ENCODE measurements around the gene MYO5B. TPM values are rescaled to one million over a fixed set of nuclear protein-coding genes. Genes with fewer than 3 reads are reported as not detected.

Gene MYO5B
- total and polyA plus RNA-seq, 2 experiments from 2014 or later, result 20.3 to 41.9 TPM

- Histone ChIP-seq H3K36me3 (replicated peaks; ENCODE audit: insufficient read depth, low read depth) (no peaks in the 10 kb centered on the region), H3K4me2 (no peak overlapping the region), H3K4me3 (no peak overlapping the region), H2AFZ (no peak overlapping the region), H4K20me1 (ENCODE audit: insufficient read depth, poor library complexity, severe bottlenecking) (no peaks in the 10 kb centered on the region), H3K4me1 (ENCODE audit: insufficient read depth) (peaks cover 23% of the 10 kb centered on the region), H3K27ac (no peak overlapping the region), H3K9me3 (ENCODE audit: low read depth) (no peaks in the 10 kb centered on the region), H3K79me2 (peaks cover 51% of the 10 kb centered on the region), H3K9me2 (replicated peaks; ENCODE audit: insufficient read depth) (no peaks in the 10 kb centered on the region), H3K27me3 (no peaks in the 10 kb centered on the region)
- TF ChIP-seq EZH2phosphoT487 (IDR thresholded peaks at IDR 0.05; ENCODE audit: low read depth, severe bottlenecking, unreplicated experiment) (no peak), EZH2 (IDR thresholded peaks at IDR 0.05; ENCODE audit: borderline replicate concordance) (no peak)
- TF ChIP-seq, protein P1, sequence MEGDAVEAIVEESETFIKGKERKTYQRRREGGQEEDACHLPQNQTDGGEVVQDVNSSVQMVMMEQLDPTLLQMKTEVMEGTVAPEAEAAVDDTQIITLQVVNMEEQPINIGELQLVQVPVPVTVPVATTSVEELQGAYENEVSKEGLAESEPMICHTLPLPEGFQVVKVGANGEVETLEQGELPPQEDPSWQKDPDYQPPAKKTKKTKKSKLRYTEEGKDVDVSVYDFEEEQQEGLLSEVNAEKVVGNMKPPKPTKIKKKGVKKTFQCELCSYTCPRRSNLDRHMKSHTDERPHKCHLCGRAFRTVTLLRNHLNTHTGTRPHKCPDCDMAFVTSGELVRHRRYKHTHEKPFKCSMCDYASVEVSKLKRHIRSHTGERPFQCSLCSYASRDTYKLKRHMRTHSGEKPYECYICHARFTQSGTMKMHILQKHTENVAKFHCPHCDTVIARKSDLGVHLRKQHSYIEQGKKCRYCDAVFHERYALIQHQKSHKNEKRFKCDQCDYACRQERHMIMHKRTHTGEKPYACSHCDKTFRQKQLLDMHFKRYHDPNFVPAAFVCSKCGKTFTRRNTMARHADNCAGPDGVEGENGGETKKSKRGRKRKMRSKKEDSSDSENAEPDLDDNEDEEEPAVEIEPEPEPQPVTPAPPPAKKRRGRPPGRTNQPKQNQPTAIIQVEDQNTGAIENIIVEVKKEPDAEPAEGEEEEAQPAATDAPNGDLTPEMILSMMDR (IDR thresholded peaks at IDR 0.05; ENCODE audit: poor library complexity), result no peak
- 89% methylated on average over 1 of the region's 1 CpG for WGBS (ENCODE audit: low lambda C conversion rate, missing lambda C conversion rate)
- DNase-seq (ENCODE audit: low spot score), result no peak
These were observed 69.5 kb downstream of the MYO5B start for GRCh38 chr18:50125456-50125855.

GRCh38 chr18:50119296-50119695 is 75.7 kb downstream of the MYO5B start:
- no peak overlapping the region for H3K27ac ChIP-seq
- peaks cover 4% of the 10 kb centered on the region for H3K4me1 ChIP-seq (ENCODE audit: insufficient read depth)
- WGBS (ENCODE audit: low lambda C conversion rate, missing lambda C conversion rate), result 63% methylated on average over 5 of the region's 5 CpGs
- H3K4me3 ChIP-seq, result no peak overlapping the region
- no peaks in the 10 kb centered on the region for H4K20me1 ChIP-seq (ENCODE audit: insufficient read depth, poor library complexity, severe bottlenecking)
- TF ChIP-seq EZH2 (IDR thresholded peaks at IDR 0.05; ENCODE audit: borderline replicate concordance), result no peak
- H3K9me2 ChIP-seq (replicated peaks; ENCODE audit: insufficient read depth), result no peaks in the 10 kb centered on the region
- no peak for DNase-seq (ENCODE audit: low spot score)
- H3K36me3 ChIP-seq (replicated peaks; ENCODE audit: insufficient read depth, low read depth), result no peaks in the 10 kb centered on the region
- no peak overlapping the region for H3K4me2 ChIP-seq
- no peak overlapping the region for H2AFZ ChIP-seq
- H3K79me2 ChIP-seq, result peaks cover 39% of the 10 kb centered on the region
- no peaks in the 10 kb centered on the region for H3K9me3 ChIP-seq (ENCODE audit: low read depth)
- no peaks in the 10 kb centered on the region for H3K27me3 ChIP-seq

- no peak overlapping the region for H3K27ac ChIP-seq
- H3K4me1 ChIP-seq (ENCODE audit: insufficient read depth), result peaks cover 4% of the 10 kb centered on the region
- H3K36me3 ChIP-seq (replicated peaks; ENCODE audit: insufficient read depth, low read depth), result no peaks in the 10 kb centered on the region
- no peaks in the 10 kb centered on the region for H4K20me1 ChIP-seq (ENCODE audit: insufficient read depth, poor library complexity, severe bottlenecking)
- no peak overlapping the region for H3K4me3 ChIP-seq
- H3K9me3 ChIP-seq (ENCODE audit: low read depth), result no peaks in the 10 kb centered on the region
- peaks cover 37% of the 10 kb centered on the region for H3K79me2 ChIP-seq
- no peak overlapping the region for H3K4me2 ChIP-seq
- H3K27me3 ChIP-seq, result no peaks in the 10 kb centered on the region
- WGBS (ENCODE audit: low lambda C conversion rate, missing lambda C conversion rate), result 70% methylated on average over 3 of the region's 3 CpGs
- TF ChIP-seq EZH2 (IDR thresholded peaks at IDR 0.05; ENCODE audit: borderline replicate concordance), result no peak
- TF ChIP-seq, protein P1 (IDR thresholded peaks at IDR 0.05; ENCODE audit: poor library complexity), result no peak
- no peak for TF ChIP-seq EZH2phosphoT487 (IDR thresholded peaks at IDR 0.05; ENCODE audit: low read depth, severe bottlenecking, unreplicated experiment)
- DNase-seq (ENCODE audit: low spot score), result no peak
- H2AFZ ChIP-seq, result no peak overlapping the region
- H3K9me2 ChIP-seq (replicated peaks; ENCODE audit: insufficient read depth), result no peaks in the 10 kb centered on the region
These were observed 77.1 kb downstream of the MYO5B start for GRCh38 chr18:50117863-50118262.

- TF ChIP-seq EZH2phosphoT487 (IDR thresholded peaks at IDR 0.05; ENCODE audit: low read depth, severe bottlenecking, unreplicated experiment) (no peak), EZH2 (IDR thresholded peaks at IDR 0.05; ENCODE audit: borderline replicate concordance) (no peak)
- TF ChIP-seq, protein P1 (IDR thresholded peaks at IDR 0.05; ENCODE audit: poor library complexity), result no peak
- Histone ChIP-seq H3K4me1 (ENCODE audit: insufficient read depth) (peaks cover 4% of the 10 kb centered on the region), H4K20me1 (ENCODE audit: insufficient read depth, poor library complexity, severe bottlenecking) (no peaks in the 10 kb centered on the region), H3K9me3 (ENCODE audit: low read depth) (no peaks in the 10 kb centered on the region), H3K4me2 (no peak overlapping the region), H3K9me2 (replicated peaks; ENCODE audit: insufficient read depth) (no peaks in the 10 kb centered on the region), H2AFZ (no peak overlapping the region), H3K27me3 (no peaks in the 10 kb centered on the region), H3K36me3 (replicated peaks; ENCODE audit: insufficient read depth, low read depth) (no peaks in the 10 kb centered on the region), H3K27ac (no peak overlapping the region), H3K79me2 (peaks cover 28% of the 10 kb centered on the region), H3K4me3 (no peak overlapping the region)
- DNase-seq (ENCODE audit: low spot score), result no peak
- whole genome bisulfite sequencing (ENCODE audit: low lambda C conversion rate, missing lambda C conversion rate), result 55% methylated on average over 2 of the region's 2 CpGs
These were observed 79.9 kb downstream of the MYO5B start for GRCh38 chr18:50115095-50115494.

Measured in hepatocyte (in vitro differentiated cells).